Hematopoietic multipotent progenitor cell treated with erythropoietin and hydrocortisone succinate and interleukin-3 and kit ligand, for 8 days (in vitro differentiated cells): ENCODE results near the gene ADGRG1.

ENCODE experiments used
- DNase-seq: peaks from one replicate; pipeline ENCODE4 v3.0.0-alpha.2; 2015

ADGRG1 gene

GRCh38 chr16:57621521-57622271 is 6.7 kb upstream of the ADGRG1 start:
- no peak for DNase-seq

- no peak for DNase-seq
Measured at GRCh38 chr16:57622361-57623250, 5.8 kb upstream of the ADGRG1 start.

- no peak for DNase-seq
Measured at GRCh38 chr16:57623251-57624043, 5.0 kb upstream of the ADGRG1 start.

- DNase-seq: no peak
Measured at GRCh38 chr16:57624044-57624688, 4.3 kb upstream of the ADGRG1 start.

GRCh38 chr16:57624806-57625500 is 3.5 kb upstream of the ADGRG1 start:
- DNase-seq: no peak

- DNase-seq: no peak
Measured at GRCh38 chr16:57626420-57627170, 1.8 kb upstream of the ADGRG1 start.

- no peak for DNase-seq
Measured at GRCh38 chr16:57627184-57627871, 1.1 kb upstream of the ADGRG1 start.

GRCh38 chr16:57628783-57629293 is 408 bp downstream of the ADGRG1 start:
- peak; percentile 39 for DNase-seq

GRCh38 chr16:57629516-57630406 is 1.3 kb downstream of the ADGRG1 start:
- peak; percentile 87 for DNase-seq

GRCh38 chr16:57630407-57630797 is 2.0 kb downstream of the ADGRG1 start:
- peak; percentile 37 for DNase-seq

- DNase-seq: peak; percentile 57
Measured at GRCh38 chr16:57630931-57631845, 2.8 kb downstream of the ADGRG1 start.

GRCh38 chr16:57632568-57632967 is 4.1 kb downstream of the ADGRG1 start:
- DNase-seq: peak; percentile 71

- DNase-seq: no peak
Measured at GRCh38 chr16:57633383-57634064, 5.1 kb downstream of the ADGRG1 start.

- DNase-seq: peak; percentile 29
Measured at GRCh38 chr16:57634171-57634570, 5.7 kb downstream of the ADGRG1 start.

GRCh38 chr16:57635266-57636097 is 7.1 kb downstream of the ADGRG1 start:
- no peak for DNase-seq

GRCh38 chr16:57636184-57636583 is 7.8 kb downstream of the ADGRG1 start:
- no peak for DNase-seq

GRCh38 chr16:57637020-57637419 is 8.6 kb downstream of the ADGRG1 start:
- no peak for DNase-seq
